Breast epithelium (tissue), 4 donors: ENCODE measurements around the gene MLST8. TPM values are rescaled to one million over a fixed set of nuclear protein-coding genes. Genes with fewer than 3 reads are reported as not detected.

Experiments used
- DNase-seq, 2 donors: peaks; one replicate each; pipeline ENCODE4 v3.0.0-alpha.2; 2019; ENCODE audit warnings: low spot score in 2 of 2
- H3K27ac ChIP-seq, 2 donors: fragments of 200-600 bp; sonication (generic) in 1 of 2; one replicate each; pipeline ENCODE4 v1.5.1; 2016 to 2019; ENCODE audit warnings: mild to moderate bottlenecking in 1 of 2
- H3K27me3 ChIP-seq, 2 donors: fragments of 200-600 bp; sonication (generic) in 1 of 2; one replicate each; pipeline versions ENCODE4 v1.5.1 to v1.6.0; 2017 to 2019; ENCODE audit warnings: control low read depth in 1 of 2, mild to moderate bottlenecking in 1 of 2
- H3K36me3 ChIP-seq: fragments of 200-600 bp; one replicate; pipeline ENCODE4 v1.5.1; 2019
- H3K4me1 ChIP-seq, 2 donors: fragments of 200-600 bp; sonication (generic); one replicate each; pipeline ENCODE4 v1.5.1; 2016 to 2019; ENCODE audit warnings: control low read depth in 1 of 2
- H3K4me3 ChIP-seq, 3 donors: fragments of 200-600 bp; sonication (generic); 1 replicate in 2 of 3; 2 replicates in 1 of 3; pipeline ENCODE4 v1.5.1; 2016 to 2019; ENCODE audit warnings: mild to moderate bottlenecking in 3 of 3, moderate library complexity in 2 of 3
- H3K9me3 ChIP-seq, 2 donors: fragments of 200-600 bp; sonication (generic) in 1 of 2; one replicate each; pipeline ENCODE4 v1.5.1; 2016 to 2019; ENCODE audit warnings: control low read depth in 1 of 2
- CTCF ChIP-seq, 3 donors: fragments of 450-650 bp; IDR thresholded peaks; one replicate each; pipeline ENCODE4 v1.5.1; 2016 to 2017; ENCODE audit warnings: antibody characterized with exemption in 3 of 3, mild to moderate bottlenecking in 3 of 3, moderate library complexity in 3 of 3
- POLR2A ChIP-seq: fragments of 450-650 bp; IDR thresholded peaks from one replicate; pipeline ENCODE4 v1.6.1; 2016; ENCODE audit warnings: antibody characterized with exemption, mild to moderate bottlenecking, moderate library complexity
- POLR2AphosphoS5 ChIP-seq, 3 donors: sonication (generic); formaldehyde crosslinking; IDR thresholded peaks; one replicate each; pipeline ENCODE4 v1.6.1; 2017; ENCODE audit warnings: antibody characterized with exemption in 3 of 3
- intact Hi-C: fragments of 100-400 bp; cut with DNase I; formaldehyde crosslinking; loops from one replicate; pipeline ENCODE4 v1.15.1; 2023; ENCODE audit warnings: low total_unique reads
- total RNA-seq, 3 donors: library from RNA; depleted of rRNA; stranded (reverse); fragments of >200 nt; gene quantifications; one replicate each; pipeline ENCODE4 v1.1.0, GENCODE V29; 2016

MLST8 gene
- total RNA-seq, 3 donors from 2014 or later, result 42.7 to 48.1 (median 46.5) TPM

GRCh38 chr16:2195322-2196161, 9.7 kb upstream of the MLST8 start:
- H3K36me3 ChIP-seq, result no peaks in the 10 kb centered on the region
- no peak for DNase-seq
- no peak for TF ChIP-seq CTCF (IDR thresholded peaks at IDR 0.05)
- no peak for TF ChIP-seq POLR2AphosphoS5 (IDR thresholded peaks at IDR 0.05)
- TF ChIP-seq POLR2A, result no peak
- H3K27me3 ChIP-seq, result no peaks in the 10 kb centered on the region
- no peaks in the 10 kb centered on the region for H3K9me3 ChIP-seq
- intact Hi-C loops, result no loop called here
- H3K4me3 ChIP-seq, result peak overlapping the region; percentile 18 to 85 (median 60)
- H3K27ac ChIP-seq, result no peak overlapping the region
- peaks cover 5 to 14% of the 10 kb centered on the region in 2 donors for H3K4me1 ChIP-seq

GRCh38 chr16:2196162-2196980, 8.9 kb upstream of the MLST8 start, which contains the start of gene CASKIN1:
Gene CASKIN1, minus strand, starts transcription at chr16:2196605. Its CDS starts 173 bp downstream, at chr16:2196432.
- DNase-seq, result no peak
- intact Hi-C loops, result no loop called here
- H3K9me3 ChIP-seq, result no peaks in the 10 kb centered on the region
- TF ChIP-seq POLR2A (no peak), POLR2AphosphoS5 (IDR thresholded peaks at IDR 0.05) (no peak), CTCF (IDR thresholded peaks at IDR 0.05) (no peak)
- H3K27me3 ChIP-seq, result no peaks in the 10 kb centered on the region
- peak within 1 kb of the TSS; percentile 18 to 85 (median 60) for H3K4me3 ChIP-seq
- H3K27ac ChIP-seq, result no peak within 1 kb of the TSS
- H3K4me1 ChIP-seq, result peaks cover 5 to 14% of the 10 kb centered on the region in 2 donors
- no peaks in the 10 kb centered on the region for H3K36me3 ChIP-seq

GRCh38 chr16:2196981-2197511, 8.2 kb upstream of the MLST8 start:
- no peak for DNase-seq
- Histone ChIP-seq H3K36me3 (no peaks in the 10 kb centered on the region), H3K4me1 (peaks cover 5 to 14% of the 10 kb centered on the region in 2 donors), H3K9me3 (no peaks in the 10 kb centered on the region), H3K27ac (no peak overlapping the region), H3K27me3 (no peaks in the 10 kb centered on the region), H3K4me3 (peak overlapping the region; percentile 7 to 85 (median 44))
- intact Hi-C loops, result no loop called here
- TF ChIP-seq CTCF (IDR thresholded peaks at IDR 0.05) (no peak), POLR2AphosphoS5 (IDR thresholded peaks at IDR 0.05) (no peak), POLR2A (no peak)

GRCh38 chr16:2197765-2198164, 7.5 kb upstream of the MLST8 start:
- H3K4me1 ChIP-seq, result peaks cover 5 to 14% of the 10 kb centered on the region in 2 donors
- intact Hi-C loops, result no loop called here
- TF ChIP-seq POLR2AphosphoS5 (IDR thresholded peaks at IDR 0.05) (no peak), CTCF (IDR thresholded peaks at IDR 0.05) (no peak), POLR2A (no peak)
- H3K27ac ChIP-seq, result no peak overlapping the region
- no peaks in the 10 kb centered on the region for H3K27me3 ChIP-seq
- DNase-seq, result no peak
- no peak overlapping the region for H3K4me3 ChIP-seq
- no peaks in the 10 kb centered on the region for H3K36me3 ChIP-seq
- no peaks in the 10 kb centered on the region for H3K9me3 ChIP-seq
